Measurements from ENCODE around the gene MYL12B. TPM values are rescaled to one million over a fixed set of nuclear protein-coding genes. Genes with fewer than 3 reads are reported as not detected.
A peak's percentile ranks its signal among the peaks of the same experiment; 100 is the strongest.
"Not testable (repeated sequence)": the region's sequence is repeated elsewhere in the genome, so short reads cannot be mapped to it uniquely, and the experiment has no call there.

The MYL12B gene
- total and polyA plus RNA-seq, 11 donors = 185 to 462 (median 223) TPM

- Histone ChIP-seq H3K4me1 (peaks cover 0 to 27% (median 2%) of the 10 kb centered on the region in 12 donors), H3K27ac (peak overlapping the region; percentile 77 to 97 (median 90)), H3K9me3 (no peaks in the 10 kb centered on the region), H3K4me3 (peak overlapping the region; percentile 4 to 70 (median 60)), H3K36me3 (peaks cover 0 to 27% (median 13%) of the 10 kb centered on the region in 9 donors), H3K27me3 (no peaks in the 10 kb centered on the region)
- intact Hi-C loops (cut with DNase I) = loop anchor here in 3 of 10 donors (2.0 to 10.0 kb wide), 3 partner anchors 28 to 64 kb away; partner anchors contain the start of gene MYL12A (in 2 of the 3)
- DNase-seq (no peak), ATAC-seq (peak in 1 of 4 donors; percentile 34)
- 31 to 43% (median 35%) methylated on average over 2 of the region's 2 CpGs for WGBS, 4 donors
- TF ChIP-seq CTCF (IDR thresholded peaks at IDR 0.05) = no peak
Observed at GRCh38 chr18:3218819-3219218, 43.1 kb upstream of the MYL12B start.

- no peak for ATAC-seq
- DNase-seq = no peak
- H3K4me3 ChIP-seq = peak overlapping the region; percentile 4 to 70 (median 60)
- peaks cover 0 to 23% (median 10%) of the 10 kb centered on the region in 9 donors for H3K36me3 ChIP-seq
- 37 to 46% (median 41%) methylated on average over 8 of the region's 8 CpGs for WGBS, 4 donors
- intact Hi-C loops (cut with DNase I) = loop anchor here in 3 of 10 donors (2.0 to 10.0 kb wide), 3 partner anchors 28 to 64 kb away; partner anchors contain the start of gene MYL12A (in 2 of the 3)
- TF ChIP-seq CTCF (IDR thresholded peaks at IDR 0.05) = no peak
- TF ChIP-seq POLR2A (IDR thresholded peaks at IDR 0.05) = no peak
- H3K4me1 ChIP-seq = peaks cover 0 to 25% (median 0%) of the 10 kb centered on the region in 12 donors
- H3K9me3 ChIP-seq = no peaks in the 10 kb centered on the region
- H3K27me3 ChIP-seq = no peaks in the 10 kb centered on the region
- H3K27ac ChIP-seq = peak overlapping the region; percentile 77 to 97 (median 90)
Observed at GRCh38 chr18:3219241-3219630, 42.7 kb upstream of the MYL12B start.

GRCh38 chr18:3219631-3220335 is 42.1 kb upstream of the MYL12B start, which contains the start of gene MYOM1:
Gene MYOM1, minus strand, starts transcription at chr18:3219968. Its CDS starts 4,745 bp downstream, at chr18:3215223.
- TF ChIP-seq CTCF (IDR thresholded peaks at IDR 0.05) (no peak), POLR2A (IDR thresholded peaks at IDR 0.05) (peak in 1 of 2 donors; percentile 63)
- H3K36me3 ChIP-seq = peaks cover 0 to 17% (median 5%) of the 10 kb centered on the region in 9 donors
- peaks cover 0 to 25% (median 0%) of the 10 kb centered on the region in 12 donors for H3K4me1 ChIP-seq
- WGBS, 4 donors = 29 to 41% (median 37%) methylated on average over 9 of the region's 9 CpGs
- ATAC-seq = peak; percentile 75 to 86 (median 79)
- H3K9me3 ChIP-seq = no peaks in the 10 kb centered on the region
- DNase-seq = peak in 4 of 5 donors; percentile 53 to 65 (median 58)
- peak within 1 kb of the TSS; percentile 4 to 70 (median 60) for H3K4me3 ChIP-seq
- H3K27me3 ChIP-seq = no peaks in the 10 kb centered on the region
- intact Hi-C loops (cut with DNase I) = loop anchor here in 4 of 10 donors (2.0 to 10.0 kb wide), 4 partner anchors 27 to 65 kb away; partner anchors contain the start of gene MYL12A (in 2 of the 4)
- peak within 1 kb of the TSS; percentile 77 to 97 (median 90) for H3K27ac ChIP-seq

GRCh38 chr18:3220868-3221267 is 41.1 kb upstream of the MYL12B start:
- intact Hi-C loops (cut with DNase I) = loop anchor here in 1 of 10 donors (5.0 kb wide), 1 partner anchor 34 kb away; no protein-coding TSS in a partner anchor
- not testable (repeated sequence) for H3K9me3 ChIP-seq, H3K27me3 ChIP-seq, H3K4me3 ChIP-seq, H3K36me3 ChIP-seq, ATAC-seq, DNase-seq
- H3K4me1 ChIP-seq = peaks cover 0 to 24% (median 0%) of the 10 kb centered on the region in 12 donors
- 72 to 77% (median 76%) methylated on average over 4 of the region's 4 CpGs for WGBS, 4 donors
- peak overlapping the region in 11 of 12 donors; percentile 77 to 97 (median 91) for H3K27ac ChIP-seq
